Activated naive CD4-positive, alpha-beta T cell treated with anti-CD3 and anti-CD28 coated beads for 36 hours (primary cell): ENCODE results near the gene APBB1. TPM values are rescaled to one million over a fixed set of nuclear protein-coding genes. Genes with fewer than 3 reads are reported as not detected.
A peak's percentile ranks its signal among the peaks of the same experiment; 100 is the strongest.

Experiments
- CTCF ChIA-PET: fragments of 350-600 bp; sonication (Branson Sonifier 250); formaldehyde crosslinking; loops from one replicate; lab custom pipeline; 2021; ENCODE audit warnings: antibody characterized with exemption; lab: Charles Lee
- DNase-seq: peaks from one replicate; pipeline ENCODE4 v3.0.0-alpha.2; 2020
- H3K27ac Mint-ChIP-seq: one replicate; pipeline ENCODE4 v1.8.0; 2021; ENCODE audit warnings: mild to moderate bottlenecking, mixed read lengths
- H3K27me3 Mint-ChIP-seq: one replicate; pipeline ENCODE4 v1.8.0; 2021; ENCODE audit warnings: low read depth, mixed read lengths
- H3K36me3 Mint-ChIP-seq: one replicate; pipeline ENCODE4 v1.8.0; 2021; ENCODE audit warnings: low read depth, mixed read lengths
- H3K4me1 Mint-ChIP-seq: one replicate; pipeline ENCODE4 v1.8.0; 2021; ENCODE audit warnings: low read depth, mixed read lengths
- H3K4me3 Mint-ChIP-seq: one replicate; pipeline ENCODE4 v1.8.0; 2021; ENCODE audit warnings: mild to moderate bottlenecking, moderate library complexity, mixed read lengths
- H3K9me3 Mint-ChIP-seq: one replicate; pipeline ENCODE4 v1.8.0; 2021; ENCODE audit warnings: mixed read lengths
- intact Hi-C: fragments of 100-400 bp; cut with micrococcal nuclease; formaldehyde crosslinking; loops from one replicate; pipeline ENCODE4 v1.15.1; 2023
- total RNA-seq, 2 experiments: library from RNA; stranded (reverse); gene quantifications; one replicate each; pipeline ENCODE4 v1.2.3, GENCODE V29; 2021

The APBB1 gene
- total RNA-seq, 2 experiments from 2014 or later: 44.5 to 45.1 TPM

DNA sequence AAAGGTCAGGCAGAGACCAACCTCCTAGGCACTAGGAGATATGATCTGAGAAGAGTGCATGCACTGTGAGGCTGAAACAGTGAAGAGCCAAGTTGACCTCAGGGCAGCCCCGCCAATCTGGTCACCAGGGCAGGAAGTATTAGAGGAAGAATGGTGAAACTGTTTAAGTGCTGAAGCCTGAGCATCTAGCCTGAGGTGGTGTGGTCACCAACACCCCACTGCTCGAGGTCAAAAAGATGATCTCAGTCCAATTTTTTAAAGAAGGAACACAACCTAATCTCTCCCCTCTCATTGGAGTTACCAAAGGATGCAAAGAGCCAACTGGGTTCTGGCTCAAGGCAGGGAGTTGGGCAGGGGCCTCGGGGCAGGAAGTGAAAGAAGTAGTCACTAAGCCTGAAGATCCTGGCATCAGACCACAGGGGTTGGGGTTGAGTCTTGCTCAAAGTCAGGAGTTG is 4.0 kb downstream of the APBB1 start:
- no peaks in the 10 kb centered on the region for H3K9me3 Mint-ChIP-seq
- H3K27ac Mint-ChIP-seq: no peak overlapping the region
- CTCF ChIA-PET: interaction anchor here (0.7 to 2.4 kb wide), 4 partner anchors 9 to 35 kb away, joined by 3 to 14 read pairs (median 3); no protein-coding TSS in a partner anchor
- no peaks in the 10 kb centered on the region for H3K27me3 Mint-ChIP-seq
- peaks cover 32% of the 10 kb centered on the region for H3K4me1 Mint-ChIP-seq
- no peak overlapping the region for H3K4me3 Mint-ChIP-seq
- no peaks in the 10 kb centered on the region for H3K36me3 Mint-ChIP-seq
- DNase-seq: peak; percentile 84
- intact Hi-C loops: loop anchor here (1.0 to 10.0 kb wide), 5 partner anchors 24 to 1810 kb away; partner anchors contain the start of genes TRIM22, TRIM5 and TRIM68

DNA sequence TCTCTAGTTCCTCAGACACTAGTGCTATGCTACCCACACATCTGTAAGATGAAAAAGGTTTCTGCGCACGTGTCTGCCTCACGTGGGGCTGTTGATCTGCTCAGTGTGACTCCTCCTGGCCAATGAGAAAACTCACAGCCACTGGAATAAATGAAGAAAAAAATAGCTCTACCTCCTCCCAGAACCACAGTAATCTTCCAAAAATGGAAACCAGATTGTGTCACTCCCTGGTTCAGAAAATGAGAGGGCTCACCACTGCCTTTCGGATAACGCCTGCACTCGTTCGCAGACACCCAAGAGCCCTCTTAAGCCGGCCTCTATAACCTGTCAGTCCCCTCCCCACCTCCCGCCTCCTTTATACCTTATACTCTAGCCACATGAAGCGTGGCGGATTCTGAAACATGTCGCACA is 5.1 kb downstream of the APBB1 start:
- H3K36me3 Mint-ChIP-seq: no peaks in the 10 kb centered on the region
- CTCF ChIA-PET: interaction anchor here (0.9 to 3.4 kb wide), 4 partner anchors 11 to 42 kb away, joined by 3 to 17 read pairs (median 14); no protein-coding TSS in a partner anchor
- peaks cover 38% of the 10 kb centered on the region for H3K4me1 Mint-ChIP-seq
- intact Hi-C loops: loop anchor here (1.0 to 10.0 kb wide), 4 partner anchors 11 to 1809 kb away; partner anchors contain the start of genes SMPD1 and TRIM68
- no peak overlapping the region for H3K27ac Mint-ChIP-seq
- H3K27me3 Mint-ChIP-seq: no peaks in the 10 kb centered on the region
- peak; percentile 93 for DNase-seq
- no peak overlapping the region for H3K4me3 Mint-ChIP-seq
- H3K9me3 Mint-ChIP-seq: no peaks in the 10 kb centered on the region

DNA sequence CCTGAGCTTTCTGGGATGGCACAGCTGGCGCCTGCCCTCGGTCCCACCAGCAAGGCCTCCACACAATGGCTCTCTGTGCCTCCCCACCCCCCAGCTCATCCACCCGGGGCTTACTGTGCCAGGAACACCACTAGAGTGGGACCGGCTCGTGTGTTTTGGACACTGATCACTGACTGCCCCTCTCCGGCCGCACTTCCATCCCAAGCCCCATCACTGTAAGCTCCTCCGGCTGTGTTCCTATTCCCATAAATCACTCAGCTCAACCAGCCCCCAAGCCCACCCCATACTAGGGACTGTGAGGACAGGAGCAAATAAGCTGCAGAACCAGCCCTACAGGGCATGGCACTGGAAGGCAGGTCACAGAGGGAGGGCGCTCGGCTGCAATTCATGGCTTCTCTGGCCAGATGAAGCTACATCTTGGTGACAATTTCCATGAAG is 7.3 kb downstream of the APBB1 start:
- intact Hi-C loops: loop anchor here (10.0 kb wide), 1 partner anchor 1807 kb away; the partner anchor contains the start of gene TRIM68
- CTCF ChIA-PET: interaction anchor here (1.0 to 3.4 kb wide), 3 partner anchors 9 to 33 kb away, joined by 3 to 17 read pairs (median 8); no protein-coding TSS in a partner anchor
- Mint-ChIP-seq H3K9me3 (no peaks in the 10 kb centered on the region), H3K36me3 (peaks cover 4% of the 10 kb centered on the region), H3K4me1 (peaks cover 52% of the 10 kb centered on the region), H3K27me3 (no peaks in the 10 kb centered on the region), H3K27ac (no peak overlapping the region), H3K4me3 (no peak overlapping the region)
- DNase-seq: no peak

GRCh38 chr11:6410695-6411430 is 8.0 kb downstream of the APBB1 start:
- H3K9me3 Mint-ChIP-seq: no peaks in the 10 kb centered on the region
- peaks cover 59% of the 10 kb centered on the region for H3K4me1 Mint-ChIP-seq
- DNase-seq: no peak
- H3K36me3 Mint-ChIP-seq: peaks cover 4% of the 10 kb centered on the region
- no peak overlapping the region for H3K4me3 Mint-ChIP-seq
- CTCF ChIA-PET: interaction anchor here (0.9 to 3.4 kb wide), 4 partner anchors 8 to 33 kb away, joined by 3 to 17 read pairs (median 6); no protein-coding TSS in a partner anchor
- no peaks in the 10 kb centered on the region for H3K27me3 Mint-ChIP-seq
- intact Hi-C loops: loop anchor here (10.0 kb wide), 1 partner anchor 1806 kb away; the partner anchor contains the start of gene TRIM68
- H3K27ac Mint-ChIP-seq: no peak overlapping the region

- H3K27me3 Mint-ChIP-seq: no peaks in the 10 kb centered on the region
- H3K4me3 Mint-ChIP-seq: no peak overlapping the region
- intact Hi-C loops: no loop called here
- H3K4me1 Mint-ChIP-seq: peaks cover 82% of the 10 kb centered on the region
- H3K9me3 Mint-ChIP-seq: no peaks in the 10 kb centered on the region
- H3K27ac Mint-ChIP-seq: peak overlapping the region; percentile 75
- no peak for DNase-seq
- peaks cover 4% of the 10 kb centered on the region for H3K36me3 Mint-ChIP-seq
- CTCF ChIA-PET: interaction anchor here (1.4 to 1.9 kb wide), 2 partner anchors 9 to 27 kb away, joined by 4 to 10 read pairs; no protein-coding TSS in a partner anchor
These were observed 12.5 kb downstream of the APBB1 start for GRCh38 chr11:6406370-6406769.

GRCh38 chr11:6405846-6406245 is 13.0 kb downstream of the APBB1 start:
- peaks cover 84% of the 10 kb centered on the region for H3K4me1 Mint-ChIP-seq
- intact Hi-C loops: no loop called here
- DNase-seq: no peak
- H3K9me3 Mint-ChIP-seq: no peaks in the 10 kb centered on the region
- H3K36me3 Mint-ChIP-seq: peaks cover 4% of the 10 kb centered on the region
- CTCF ChIA-PET: interaction anchor here (0.7 to 1.9 kb wide), 3 partner anchors 9 to 27 kb away, joined by 3 to 10 read pairs (median 3); partner anchors contain the start of gene SMPD1
- no peak overlapping the region for H3K4me3 Mint-ChIP-seq
- H3K27me3 Mint-ChIP-seq: no peaks in the 10 kb centered on the region
- no peak overlapping the region for H3K27ac Mint-ChIP-seq

GRCh38 chr11:6405052-6405667 is 13.7 kb downstream of the APBB1 start:
- CTCF ChIA-PET: interaction anchor here (0.7 to 5.2 kb wide), 5 partner anchors 9 to 25 kb away, joined by 3 to 40 read pairs (median 7); partner anchors contain the start of gene SMPD1
- intact Hi-C loops: no loop called here
- H3K4me3 Mint-ChIP-seq: no peak overlapping the region
- peaks cover 86% of the 10 kb centered on the region for H3K4me1 Mint-ChIP-seq
- H3K27ac Mint-ChIP-seq: no peak overlapping the region
- no peaks in the 10 kb centered on the region for H3K9me3 Mint-ChIP-seq
- peaks cover 5% of the 10 kb centered on the region for H3K36me3 Mint-ChIP-seq
- H3K27me3 Mint-ChIP-seq: no peaks in the 10 kb centered on the region
- DNase-seq: no peak

DNA sequence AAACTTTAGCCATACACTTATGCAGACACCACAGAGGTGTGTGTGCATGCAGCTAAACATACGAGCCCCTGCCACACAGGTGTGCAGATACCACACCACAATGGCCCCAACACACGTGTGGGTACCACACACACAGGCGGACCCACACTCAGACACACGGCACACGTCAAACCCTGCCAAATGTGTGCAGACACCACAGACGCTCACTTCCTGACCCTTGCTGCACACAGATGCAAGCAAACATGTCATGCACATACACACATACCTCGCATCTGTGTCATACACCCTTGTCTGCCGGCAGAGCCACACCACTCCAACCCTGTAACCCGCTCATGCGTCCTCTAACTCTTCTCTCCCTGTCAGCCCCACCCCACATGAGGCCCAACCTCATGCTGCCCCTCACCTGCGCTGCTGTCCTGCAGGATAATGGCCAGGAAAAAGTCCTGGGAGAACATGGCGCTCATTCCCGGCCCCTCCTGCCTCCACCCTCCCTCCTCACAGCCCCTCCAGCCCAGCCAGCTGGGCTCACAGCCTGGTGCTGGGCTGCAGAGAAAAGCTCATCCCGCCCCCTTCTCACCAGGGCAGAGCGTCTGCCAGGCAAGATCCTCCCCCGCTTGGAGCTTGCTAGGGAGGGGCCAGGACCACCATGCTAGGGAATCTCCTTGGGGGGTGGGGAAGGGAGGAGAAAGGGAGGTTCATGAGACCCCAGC is 14.4 kb downstream of the APBB1 start:
- Mint-ChIP-seq H3K9me3 (no peaks in the 10 kb centered on the region), H3K4me1 (peaks cover 83% of the 10 kb centered on the region), H3K36me3 (peaks cover 5% of the 10 kb centered on the region), H3K4me3 (no peak overlapping the region), H3K27ac (no peak overlapping the region), H3K27me3 (no peaks in the 10 kb centered on the region)
- intact Hi-C loops: no loop called here
- CTCF ChIA-PET: interaction anchor here (0.6 to 5.2 kb wide), 6 partner anchors 9 to 25 kb away, joined by 3 to 40 read pairs (median 10); partner anchors contain the start of gene SMPD1
- DNase-seq: peak; percentile 60

DNA sequence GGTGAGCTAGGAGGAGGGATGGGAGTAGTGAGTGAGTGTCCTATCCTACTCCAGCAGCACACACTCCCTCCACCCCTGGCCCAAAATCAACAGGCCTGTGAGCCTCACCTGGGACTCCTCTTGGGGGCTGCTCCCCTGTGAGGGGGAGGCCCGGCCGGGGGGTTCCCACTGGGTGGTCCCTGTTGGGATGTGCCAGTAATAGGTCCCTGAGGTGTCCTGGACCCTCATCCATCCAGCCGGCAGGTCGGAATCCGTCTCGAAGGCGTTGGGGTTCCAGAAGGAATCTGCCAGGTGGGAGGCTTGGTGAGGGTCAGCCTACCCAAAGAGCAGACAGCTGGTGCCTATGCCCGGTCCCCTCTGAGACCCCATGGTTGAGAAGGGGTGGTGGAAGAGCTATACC is 15.4 kb downstream of the APBB1 start:
- intact Hi-C loops: loop anchor here (2.0 kb wide), 1 partner anchor 15 kb away; the partner anchor contains the start of gene APBB1
- Mint-ChIP-seq H3K4me1 (peaks cover 86% of the 10 kb centered on the region), H3K36me3 (peaks cover 11% of the 10 kb centered on the region), H3K9me3 (no peaks in the 10 kb centered on the region), H3K27ac (peak overlapping the region; percentile 84), H3K4me3 (no peak overlapping the region), H3K27me3 (no peaks in the 10 kb centered on the region)
- no peak for DNase-seq
- CTCF ChIA-PET: interaction anchor here (0.6 to 5.2 kb wide), 11 partner anchors 8 to 73 kb away, joined by 3 to 40 read pairs (median 8); partner anchors contain the start of gene SMPD1

GRCh38 chr11:6402561-6402981 is 16.3 kb downstream of the APBB1 start:
- Mint-ChIP-seq H3K4me3 (peak overlapping the region; percentile 64), H3K4me1 (peaks cover 89% of the 10 kb centered on the region), H3K27me3 (no peaks in the 10 kb centered on the region), H3K9me3 (no peaks in the 10 kb centered on the region), H3K27ac (peak overlapping the region; percentile 84), H3K36me3 (peaks cover 9% of the 10 kb centered on the region)
- CTCF ChIA-PET: interaction anchor here (0.6 to 5.2 kb wide), 16 partner anchors 9 to 353 kb away, joined by 3 to 40 read pairs (median 4); partner anchors contain the start of gene SMPD1
- DNase-seq: peak; percentile 94
- intact Hi-C loops: loop anchor here (1.0 to 2.0 kb wide), 3 partner anchors 11 to 16 kb away; partner anchors contain the start of genes APBB1 and SMPD1

- CTCF ChIA-PET: interaction anchor here (0.9 to 5.2 kb wide), 11 partner anchors 9 to 353 kb away, joined by 3 to 40 read pairs (median 8); partner anchors contain the start of gene SMPD1
- intact Hi-C loops: loop anchor here (1.0 to 2.0 kb wide), 3 partner anchors 11 to 17 kb away; partner anchors contain the start of genes APBB1 and SMPD1
- H3K4me3 Mint-ChIP-seq: peak overlapping the region; percentile 64
- peak; percentile 59 for DNase-seq
- peaks cover 9% of the 10 kb centered on the region for H3K36me3 Mint-ChIP-seq
- H3K9me3 Mint-ChIP-seq: no peaks in the 10 kb centered on the region
- peak overlapping the region; percentile 84 for H3K27ac Mint-ChIP-seq
- peaks cover 84% of the 10 kb centered on the region for H3K4me1 Mint-ChIP-seq
- no peaks in the 10 kb centered on the region for H3K27me3 Mint-ChIP-seq
These were observed 16.8 kb downstream of the APBB1 start for GRCh38 chr11:6402061-6402470.
